ENCODE measurements around the gene FCHSD2.

FCHSD2 gene

DNA sequence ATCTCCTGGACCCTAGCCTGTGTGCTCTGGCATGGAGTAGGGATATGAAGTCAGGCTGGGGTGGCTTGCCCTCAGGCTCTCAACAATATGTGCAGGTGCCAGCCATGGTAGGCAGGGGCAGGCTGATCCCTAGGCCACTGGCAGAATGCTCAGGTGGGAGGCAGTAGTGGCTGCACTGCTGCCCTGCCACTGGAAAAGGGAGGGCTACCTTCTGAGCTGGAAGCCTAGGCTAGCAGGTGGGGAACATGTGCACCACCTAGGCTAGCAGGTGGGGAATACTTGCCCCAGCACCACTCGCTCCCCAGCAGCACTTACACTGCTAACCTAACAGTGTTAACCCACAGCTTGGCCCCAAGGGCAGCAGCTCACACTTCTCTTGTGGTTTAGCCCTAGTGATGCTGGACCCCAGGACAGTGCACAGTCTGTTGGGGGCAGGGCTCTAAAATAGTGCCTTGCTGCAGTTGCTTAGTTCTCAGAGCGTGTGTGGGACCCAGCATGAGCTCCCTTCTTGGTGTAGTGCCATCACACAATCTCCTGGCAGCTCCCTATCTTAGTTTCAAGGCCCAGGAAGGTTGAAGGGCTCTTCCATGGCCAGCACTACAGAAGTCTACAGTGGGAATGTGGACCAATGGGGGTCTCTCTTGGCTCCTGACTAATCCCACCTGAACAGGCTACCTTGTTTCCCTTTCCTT lies 130.8 kb downstream of the FCHSD2 start:
- 93% methylated on average over 2 of the region's 2 CpGs for WGBS (ENCODE audit: insufficient coverage)
- H3K9me3 ChIP-seq (ENCODE audit: control extremely low read depth in 1 of 5, control insufficient read depth in 4 of 5, insufficient read depth in 2 of 5, low read depth in 1 of 5, low read length in 4 of 5): peaks cover 5 to 25% (median 17%) of the 10 kb centered on the region in 5 experiments
- DNase-seq: no peak
- no peak overlapping the region for H3K4me3 ChIP-seq (ENCODE audit: control insufficient read depth in 1 of 7, extremely low read depth in 1 of 7, insufficient read depth in 4 of 7, low read depth in 2 of 7, low read length in 6 of 7)
- H3K36me3 ChIP-seq (ENCODE audit: control insufficient read depth in 4 of 4, insufficient read depth in 4 of 4, low read length in 3 of 4): peaks cover 9 to 52% (median 38%) of the 10 kb centered on the region in 4 experiments
- H3K27ac ChIP-seq (ENCODE audit: insufficient read depth in 1 of 2, low read depth in 1 of 2, low read length in 2 of 2, poor library complexity in 1 of 2, severe bottlenecking in 2 of 2): no peak overlapping the region
- no peaks in the 10 kb centered on the region for H3K4me1 ChIP-seq (ENCODE audit: control extremely low read depth in 1 of 4, control insufficient read depth in 4 of 4, insufficient read depth in 4 of 4, low read length in 3 of 4)
- H3K27me3 ChIP-seq (replicated peaks in 2 of 5; ENCODE audit: control insufficient read depth in 4 of 5, insufficient read depth in 5 of 5, low read length in 4 of 5): no peaks in the 10 kb centered on the region
- POLR2A ChIA-PET: interaction anchor here (0.6 kb wide), 1 partner anchor 150 kb away, joined by 3 read pairs; no protein-coding TSS in a partner anchor
- CTCF ChIA-PET: interaction anchor here (1.2 kb wide), 1 partner anchor 52 kb away, joined by 3 read pairs; no protein-coding TSS in a partner anchor

DNA sequence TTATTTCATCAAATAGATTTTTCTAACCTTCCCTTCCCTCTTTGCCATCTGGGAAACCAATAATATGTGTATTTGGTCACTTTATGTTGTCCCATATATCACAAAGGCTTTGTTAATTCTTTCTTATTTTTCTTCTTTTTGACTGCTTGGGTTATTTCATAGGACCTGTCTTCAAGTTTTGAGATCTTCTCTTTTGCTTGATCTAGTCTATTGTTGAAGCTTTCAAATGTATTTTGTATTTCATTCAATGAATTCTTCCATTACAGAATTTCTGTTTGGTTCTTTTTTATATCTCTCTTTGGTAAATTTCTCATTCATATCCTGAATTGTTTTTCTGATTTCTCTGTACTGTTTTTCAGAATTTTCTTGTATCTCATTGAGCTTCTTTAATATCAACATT lies 132.1 kb downstream of the FCHSD2 start:
- H3K36me3 ChIP-seq (ENCODE audit: control insufficient read depth in 4 of 4, insufficient read depth in 4 of 4, low read length in 3 of 4): peaks cover 9 to 52% (median 39%) of the 10 kb centered on the region in 4 experiments
- peak in 2 of 3 donors; percentile 33 to 46 for DNase-seq
- CTCF ChIA-PET: interaction anchor here (0.9 to 1.2 kb wide), 2 partner anchors 10 to 54 kb away, joined by 3 read pairs; no protein-coding TSS in a partner anchor
- H3K9me3 ChIP-seq (ENCODE audit: control extremely low read depth in 1 of 5, control insufficient read depth in 4 of 5, insufficient read depth in 2 of 5, low read depth in 1 of 5, low read length in 4 of 5): peaks cover 5 to 25% (median 17%) of the 10 kb centered on the region in 5 experiments
- H3K4me3 ChIP-seq (ENCODE audit: control insufficient read depth in 1 of 7, extremely low read depth in 1 of 7, insufficient read depth in 4 of 7, low read depth in 2 of 7, low read length in 6 of 7): no peak overlapping the region
- no peaks in the 10 kb centered on the region for H3K4me1 ChIP-seq (ENCODE audit: control extremely low read depth in 1 of 4, control insufficient read depth in 4 of 4, insufficient read depth in 4 of 4, low read length in 3 of 4)
- no peak overlapping the region for H3K27ac ChIP-seq (ENCODE audit: insufficient read depth in 1 of 2, low read depth in 1 of 2, low read length in 2 of 2, poor library complexity in 1 of 2, severe bottlenecking in 2 of 2)
- POLR2A ChIA-PET: no interaction called here
- H3K27me3 ChIP-seq (replicated peaks in 2 of 5; ENCODE audit: control insufficient read depth in 4 of 5, insufficient read depth in 5 of 5, low read length in 4 of 5): no peaks in the 10 kb centered on the region

DNA sequence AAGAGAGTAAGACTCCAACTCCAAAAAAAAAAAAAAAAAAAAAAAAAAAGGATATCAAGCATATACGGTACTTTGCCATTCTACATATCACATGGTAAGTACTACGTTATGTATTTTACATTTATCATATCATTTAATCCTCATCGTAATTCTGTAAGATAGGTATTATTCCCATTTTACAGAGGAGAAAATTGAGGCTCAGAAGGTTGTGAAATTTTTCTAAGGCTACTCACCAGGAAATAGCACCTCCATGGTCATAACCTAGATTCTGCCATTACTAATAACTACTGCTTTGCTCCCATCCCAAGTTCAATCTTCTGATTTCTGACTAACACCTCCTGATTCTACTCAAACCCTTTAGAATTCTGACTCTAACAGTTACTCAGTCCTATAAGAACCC lies 138.0 kb downstream of the FCHSD2 start:
- ChIA-PET CTCF (no interaction called here), POLR2A (no interaction called here)
- WGBS (ENCODE audit: insufficient coverage): no CpG with 5 or more reads among the region's 3 CpGs
- Histone ChIP-seq H3K27ac (ENCODE audit: insufficient read depth in 1 of 2, low read depth in 1 of 2, low read length in 2 of 2, poor library complexity in 1 of 2, severe bottlenecking in 2 of 2) (no peak overlapping the region), H3K9me3 (ENCODE audit: control extremely low read depth in 1 of 5, control insufficient read depth in 4 of 5, insufficient read depth in 2 of 5, low read depth in 1 of 5, low read length in 4 of 5) (no peaks in the 10 kb centered on the region), H3K4me3 (ENCODE audit: control insufficient read depth in 1 of 7, extremely low read depth in 1 of 7, insufficient read depth in 4 of 7, low read depth in 2 of 7, low read length in 6 of 7) (no peak overlapping the region), H3K36me3 (ENCODE audit: control insufficient read depth in 4 of 4, insufficient read depth in 4 of 4, low read length in 3 of 4) (peaks cover 7 to 13% (median 7%) of the 10 kb centered on the region in 4 experiments), H3K27me3 (replicated peaks in 2 of 5; ENCODE audit: control insufficient read depth in 4 of 5, insufficient read depth in 5 of 5, low read length in 4 of 5) (no peaks in the 10 kb centered on the region), H3K4me1 (ENCODE audit: control extremely low read depth in 1 of 4, control insufficient read depth in 4 of 4, insufficient read depth in 4 of 4, low read length in 3 of 4) (no peaks in the 10 kb centered on the region)
- no peak for DNase-seq

DNA sequence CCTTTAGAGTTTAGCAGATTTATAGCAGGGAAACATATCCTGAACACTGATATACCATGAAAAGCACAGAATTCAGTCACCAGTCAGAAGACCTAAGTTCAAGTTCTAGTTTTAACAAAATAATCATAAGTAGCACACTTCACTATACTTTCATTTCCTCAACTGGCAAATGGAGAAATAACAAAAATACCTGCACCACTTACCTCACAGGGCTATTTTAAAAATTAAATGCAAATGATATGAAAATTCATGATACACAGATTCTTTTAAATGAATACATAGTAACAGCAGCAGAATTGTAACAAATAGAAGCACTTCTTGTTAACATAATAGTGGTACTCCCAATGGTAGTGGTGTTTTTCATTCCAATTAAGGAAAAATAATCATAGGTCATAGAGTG lies 139.0 kb downstream of the FCHSD2 start:
- H3K36me3 ChIP-seq (ENCODE audit: control insufficient read depth in 4 of 4, insufficient read depth in 4 of 4, low read length in 3 of 4): peaks cover 5 to 9% (median 6%) of the 10 kb centered on the region in 4 experiments
- H3K4me3 ChIP-seq (ENCODE audit: control insufficient read depth in 1 of 7, extremely low read depth in 1 of 7, insufficient read depth in 4 of 7, low read depth in 2 of 7, low read length in 6 of 7): no peak overlapping the region
- H3K9me3 ChIP-seq (ENCODE audit: control extremely low read depth in 1 of 5, control insufficient read depth in 4 of 5, insufficient read depth in 2 of 5, low read depth in 1 of 5, low read length in 4 of 5): no peaks in the 10 kb centered on the region
- no peaks in the 10 kb centered on the region for H3K4me1 ChIP-seq (ENCODE audit: control extremely low read depth in 1 of 4, control insufficient read depth in 4 of 4, insufficient read depth in 4 of 4, low read length in 3 of 4)
- ChIA-PET CTCF (no interaction called here), POLR2A (no interaction called here)
- no peak overlapping the region for H3K27ac ChIP-seq (ENCODE audit: insufficient read depth in 1 of 2, low read depth in 1 of 2, low read length in 2 of 2, poor library complexity in 1 of 2, severe bottlenecking in 2 of 2)
- DNase-seq: no peak
- H3K27me3 ChIP-seq (replicated peaks in 2 of 5; ENCODE audit: control insufficient read depth in 4 of 5, insufficient read depth in 5 of 5, low read length in 4 of 5): no peaks in the 10 kb centered on the region

DNA sequence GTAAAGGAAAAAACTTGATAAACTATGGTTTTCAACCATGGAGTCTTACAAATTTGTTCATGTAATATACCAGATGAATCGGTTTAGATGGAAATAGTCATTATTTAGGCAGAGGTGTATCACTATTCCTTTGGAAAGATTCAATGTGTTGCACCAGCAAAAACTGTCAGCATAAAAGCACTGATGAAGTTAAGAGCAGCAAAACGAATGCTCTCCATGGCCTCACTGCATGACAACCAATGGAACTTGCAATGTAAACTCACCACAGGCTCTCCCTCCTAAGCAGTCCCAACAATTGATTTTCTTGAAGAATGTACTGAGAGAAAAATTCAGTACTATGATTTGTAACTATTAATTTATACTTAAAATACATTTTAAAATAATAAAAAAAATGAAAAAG lies 139.9 kb downstream of the FCHSD2 start:
- DNase-seq: no peak
- H3K27me3 ChIP-seq (replicated peaks in 2 of 5; ENCODE audit: control insufficient read depth in 4 of 5, insufficient read depth in 5 of 5, low read length in 4 of 5): no peaks in the 10 kb centered on the region
- H3K36me3 ChIP-seq (ENCODE audit: control insufficient read depth in 4 of 4, insufficient read depth in 4 of 4, low read length in 3 of 4): peaks cover 3 to 10% (median 6%) of the 10 kb centered on the region in 4 experiments
- H3K27ac ChIP-seq (ENCODE audit: insufficient read depth in 1 of 2, low read depth in 1 of 2, low read length in 2 of 2, poor library complexity in 1 of 2, severe bottlenecking in 2 of 2): no peak overlapping the region
- H3K4me1 ChIP-seq (ENCODE audit: control extremely low read depth in 1 of 4, control insufficient read depth in 4 of 4, insufficient read depth in 4 of 4, low read length in 3 of 4): no peaks in the 10 kb centered on the region
- ChIA-PET POLR2A (no interaction called here), CTCF (no interaction called here)
- 100% methylated on average over 2 of the region's 2 CpGs for WGBS (ENCODE audit: insufficient coverage)
- H3K9me3 ChIP-seq (ENCODE audit: control extremely low read depth in 1 of 5, control insufficient read depth in 4 of 5, insufficient read depth in 2 of 5, low read depth in 1 of 5, low read length in 4 of 5): no peaks in the 10 kb centered on the region
- H3K4me3 ChIP-seq (ENCODE audit: control insufficient read depth in 1 of 7, extremely low read depth in 1 of 7, insufficient read depth in 4 of 7, low read depth in 2 of 7, low read length in 6 of 7): no peak overlapping the region

DNA sequence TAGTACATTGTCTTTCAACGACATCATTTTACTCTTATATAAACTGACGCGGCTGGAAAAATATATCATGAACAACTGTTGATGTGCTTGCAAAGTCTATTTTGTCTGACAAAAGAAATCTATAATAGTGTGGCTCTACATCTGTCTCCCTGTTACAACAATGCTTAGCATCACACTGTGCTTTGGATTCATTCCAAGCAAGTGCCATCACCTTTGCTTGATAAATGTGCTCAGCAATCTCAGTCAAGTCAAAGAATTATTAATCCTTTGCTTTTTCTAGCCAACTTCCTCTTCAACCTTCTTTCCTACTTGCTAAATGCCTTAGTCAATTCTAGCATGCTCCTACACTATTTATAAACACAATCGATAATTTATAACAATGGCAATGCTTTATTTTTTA lies 140.5 kb downstream of the FCHSD2 start:
- no peak overlapping the region for H3K4me3 ChIP-seq (ENCODE audit: control insufficient read depth in 1 of 7, extremely low read depth in 1 of 7, insufficient read depth in 4 of 7, low read depth in 2 of 7, low read length in 6 of 7)
- peaks cover 3 to 12% (median 6%) of the 10 kb centered on the region in 4 experiments for H3K36me3 ChIP-seq (ENCODE audit: control insufficient read depth in 4 of 4, insufficient read depth in 4 of 4, low read length in 3 of 4)
- H3K27me3 ChIP-seq (replicated peaks in 2 of 5; ENCODE audit: control insufficient read depth in 4 of 5, insufficient read depth in 5 of 5, low read length in 4 of 5): no peaks in the 10 kb centered on the region
- CTCF ChIA-PET: no interaction called here
- POLR2A ChIA-PET: no interaction called here
- no CpG with 5 or more reads among the region's 4 CpGs for WGBS (ENCODE audit: insufficient coverage)
- H3K4me1 ChIP-seq (ENCODE audit: control extremely low read depth in 1 of 4, control insufficient read depth in 4 of 4, insufficient read depth in 4 of 4, low read length in 3 of 4): peaks cover 0 to 6% (median 2%) of the 10 kb centered on the region in 4 experiments
- no peak overlapping the region for H3K27ac ChIP-seq (ENCODE audit: insufficient read depth in 1 of 2, low read depth in 1 of 2, low read length in 2 of 2, poor library complexity in 1 of 2, severe bottlenecking in 2 of 2)
- no peaks in the 10 kb centered on the region for H3K9me3 ChIP-seq (ENCODE audit: control extremely low read depth in 1 of 5, control insufficient read depth in 4 of 5, insufficient read depth in 2 of 5, low read depth in 1 of 5, low read length in 4 of 5)
- peak in 1 of 3 donors; percentile 23 for DNase-seq

DNA sequence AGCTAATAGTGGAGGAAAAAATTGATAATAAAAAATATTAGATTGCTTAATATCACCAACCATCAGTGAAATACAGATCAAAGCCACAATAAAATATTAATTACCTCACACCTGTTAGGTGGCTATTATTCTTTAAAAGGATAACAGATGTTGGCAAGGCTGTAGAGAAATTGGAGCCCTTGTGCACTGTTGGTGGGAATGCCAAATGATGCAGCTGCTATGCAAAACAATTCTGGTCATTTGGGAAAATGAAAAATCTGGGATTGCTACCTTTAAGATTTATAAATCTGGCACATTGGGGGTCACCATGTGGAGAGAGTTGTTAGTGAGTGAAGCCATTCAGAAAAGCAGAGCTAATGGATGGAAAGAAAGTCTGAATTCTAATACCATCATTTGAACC lies 143.4 kb downstream of the FCHSD2 start:
- Histone ChIP-seq H3K27ac (ENCODE audit: insufficient read depth in 1 of 2, low read depth in 1 of 2, low read length in 2 of 2, poor library complexity in 1 of 2, severe bottlenecking in 2 of 2) (no peak overlapping the region), H3K4me3 (ENCODE audit: control insufficient read depth in 1 of 7, extremely low read depth in 1 of 7, insufficient read depth in 4 of 7, low read depth in 2 of 7, low read length in 6 of 7) (no peak overlapping the region), H3K27me3 (replicated peaks in 2 of 5; ENCODE audit: control insufficient read depth in 4 of 5, insufficient read depth in 5 of 5, low read length in 4 of 5) (no peaks in the 10 kb centered on the region), H3K9me3 (ENCODE audit: control extremely low read depth in 1 of 5, control insufficient read depth in 4 of 5, insufficient read depth in 2 of 5, low read depth in 1 of 5, low read length in 4 of 5) (no peaks in the 10 kb centered on the region), H3K36me3 (ENCODE audit: control insufficient read depth in 4 of 4, insufficient read depth in 4 of 4, low read length in 3 of 4) (peaks cover 4 to 15% (median 9%) of the 10 kb centered on the region in 4 experiments), H3K4me1 (ENCODE audit: control extremely low read depth in 1 of 4, control insufficient read depth in 4 of 4, insufficient read depth in 4 of 4, low read length in 3 of 4) (peaks cover 0 to 6% (median 3%) of the 10 kb centered on the region in 4 experiments)
- ChIA-PET POLR2A (no interaction called here), CTCF (interaction anchor here (0.9 kb wide), 1 partner anchor 17 kb away, joined by 3 read pairs; no protein-coding TSS in a partner anchor)
- no peak for DNase-seq

Data from common myeloid progenitor, CD34-positive (primary cell).